Thyroid gland (tissue), 4 donors: Measurements from ENCODE around the gene FAXC.

Experiments
- POLR2A ChIP-seq, 2 donors: fragments of 450-650 bp; IDR thresholded peaks; one replicate each; pipeline ENCODE4 v1.6.1; 2017; ENCODE audit warnings: antibody characterized with exemption in 2 of 2, mild to moderate bottlenecking in 2 of 2, moderate library complexity in 1 of 2
- TF ChIP-seq, protein P1 (sequence below), 6 experiments: fragments of 200-600 bp in 3 of 6; fragments of 450-650 bp in 3 of 6; sonication (generic) in 3 of 6; IDR thresholded peaks; one replicate each; pipeline ENCODE4 v1.5.1; 2016 to 2019; ENCODE audit warnings: antibody characterized with exemption in 6 of 6, mild to moderate bottlenecking in 2 of 6, inconsistent platforms in 1 of 6, moderate library complexity in 1 of 6

DNA sequence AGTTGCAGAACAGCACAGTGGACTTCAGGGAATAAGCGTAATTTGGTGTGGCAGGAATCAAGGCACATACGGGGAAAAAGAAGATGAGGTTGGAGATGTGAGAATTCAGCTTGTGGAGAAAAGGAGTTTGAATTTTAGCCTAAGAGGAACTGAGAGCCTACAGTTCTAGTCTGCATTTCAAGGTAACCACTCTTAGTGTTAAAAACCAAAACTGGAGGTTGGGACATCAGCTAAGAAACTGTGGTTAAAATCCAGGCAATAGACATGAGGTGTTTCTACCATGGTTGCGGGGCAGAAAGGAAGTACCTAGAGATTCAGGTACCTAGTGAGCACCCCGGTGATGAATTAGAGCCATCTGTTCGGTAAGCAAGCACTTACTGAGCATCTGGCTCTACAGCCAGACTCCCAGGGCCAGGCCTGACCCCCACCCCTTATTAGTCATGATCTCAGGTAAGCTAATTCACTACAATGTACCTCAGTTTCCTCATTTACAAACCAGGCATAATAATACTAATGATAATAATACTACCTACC is 44.4 kb downstream of the FAXC start:
- no peak for TF ChIP-seq POLR2A (IDR thresholded peaks at IDR 0.05)
- TF ChIP-seq, protein P1, sequence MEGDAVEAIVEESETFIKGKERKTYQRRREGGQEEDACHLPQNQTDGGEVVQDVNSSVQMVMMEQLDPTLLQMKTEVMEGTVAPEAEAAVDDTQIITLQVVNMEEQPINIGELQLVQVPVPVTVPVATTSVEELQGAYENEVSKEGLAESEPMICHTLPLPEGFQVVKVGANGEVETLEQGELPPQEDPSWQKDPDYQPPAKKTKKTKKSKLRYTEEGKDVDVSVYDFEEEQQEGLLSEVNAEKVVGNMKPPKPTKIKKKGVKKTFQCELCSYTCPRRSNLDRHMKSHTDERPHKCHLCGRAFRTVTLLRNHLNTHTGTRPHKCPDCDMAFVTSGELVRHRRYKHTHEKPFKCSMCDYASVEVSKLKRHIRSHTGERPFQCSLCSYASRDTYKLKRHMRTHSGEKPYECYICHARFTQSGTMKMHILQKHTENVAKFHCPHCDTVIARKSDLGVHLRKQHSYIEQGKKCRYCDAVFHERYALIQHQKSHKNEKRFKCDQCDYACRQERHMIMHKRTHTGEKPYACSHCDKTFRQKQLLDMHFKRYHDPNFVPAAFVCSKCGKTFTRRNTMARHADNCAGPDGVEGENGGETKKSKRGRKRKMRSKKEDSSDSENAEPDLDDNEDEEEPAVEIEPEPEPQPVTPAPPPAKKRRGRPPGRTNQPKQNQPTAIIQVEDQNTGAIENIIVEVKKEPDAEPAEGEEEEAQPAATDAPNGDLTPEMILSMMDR (IDR thresholded peaks at IDR 0.05): no peak
